Esophagus squamous epithelium (tissue), 5 donors: ENCODE measurements around the gene CELF1. TPM values are rescaled to one million over a fixed set of nuclear protein-coding genes. Genes with fewer than 3 reads are reported as not detected.

Source experiments
- DNase-seq: peaks from one replicate; lab custom pipeline; 2025; lab: John Stamatoyannopoulos, UW
- H3K27ac ChIP-seq, 4 donors: fragments of 200-600 bp; sonication (generic); one replicate each; pipeline ENCODE4 v1.5.1; 2016 to 2019; ENCODE audit warnings: mild to moderate bottlenecking in 1 of 4
- H3K27me3 ChIP-seq, 4 donors: fragments of 200-600 bp; sonication (generic); 1 replicate in 3 of 4; 2 replicates in 1 of 4; pipeline versions ENCODE4 v1.5.1 to v1.6.0; 2017 to 2021; ENCODE audit warnings: antibody characterized with exemption in 1 of 4
- H3K36me3 ChIP-seq, 3 donors: fragments of 200-600 bp; sonication (generic); one replicate each; pipeline ENCODE4 v1.5.1; 2016 to 2019
- H3K4me1 ChIP-seq, 3 donors: fragments of 200-600 bp; sonication (generic); one replicate each; pipeline ENCODE4 v1.5.1; 2017 to 2019
- H3K4me3 ChIP-seq, 4 donors: fragments of 200-600 bp; sonication (generic); 1 replicate in 3 of 4; 2 replicates in 1 of 4; pipeline ENCODE4 v1.5.1; 2016 to 2019; ENCODE audit warnings: mild to moderate bottlenecking in 2 of 4, moderate library complexity in 1 of 4
- H3K9me3 ChIP-seq, 3 donors: fragments of 200-600 bp; sonication (generic); one replicate each; pipeline ENCODE4 v1.5.1; 2016 to 2019
- POLR2A ChIP-seq, 4 donors: fragments of 450-650 bp; IDR thresholded peaks; one replicate each; pipeline ENCODE4 v1.6.1; 2017; ENCODE audit warnings: antibody characterized with exemption in 4 of 4, mild to moderate bottlenecking in 4 of 4, moderate library complexity in 3 of 4
- WGBS, 2 donors: methylation state at CpG; one replicate each; pipeline ENCODE4 v1.1.5; 2018; 5-methylcytosine and 5-hydroxymethylcytosine counted together
- intact Hi-C: fragments of 100-400 bp; cut with DNase I; formaldehyde crosslinking; loops from one replicate; pipeline ENCODE4 v1.15.0; 2022
- total RNA-seq, 4 donors: library from RNA; depleted of rRNA; stranded (reverse); fragments of >200 nt; gene quantifications; one replicate each; pipeline ENCODE4 v1.1.0, GENCODE V29; 2016
- TF ChIP-seq, protein P1 (sequence below), 6 experiments: fragments of 450-650 bp in 4 of 6; fragments of 200-600 bp in 2 of 6; sonication (generic) in 2 of 6; IDR thresholded peaks; one replicate each; pipeline ENCODE4 v1.5.1; 2016 to 2019; ENCODE audit warnings: antibody characterized with exemption in 6 of 6, mild to moderate bottlenecking in 4 of 6, moderate library complexity in 4 of 6
- donor health status: DM: yes; HTN: yes; CAD: no.

The CELF1 gene
- total RNA-seq, 4 donors from 2014 or later = 50.4 to 88.9 (median 64.1) TPM

DNA sequence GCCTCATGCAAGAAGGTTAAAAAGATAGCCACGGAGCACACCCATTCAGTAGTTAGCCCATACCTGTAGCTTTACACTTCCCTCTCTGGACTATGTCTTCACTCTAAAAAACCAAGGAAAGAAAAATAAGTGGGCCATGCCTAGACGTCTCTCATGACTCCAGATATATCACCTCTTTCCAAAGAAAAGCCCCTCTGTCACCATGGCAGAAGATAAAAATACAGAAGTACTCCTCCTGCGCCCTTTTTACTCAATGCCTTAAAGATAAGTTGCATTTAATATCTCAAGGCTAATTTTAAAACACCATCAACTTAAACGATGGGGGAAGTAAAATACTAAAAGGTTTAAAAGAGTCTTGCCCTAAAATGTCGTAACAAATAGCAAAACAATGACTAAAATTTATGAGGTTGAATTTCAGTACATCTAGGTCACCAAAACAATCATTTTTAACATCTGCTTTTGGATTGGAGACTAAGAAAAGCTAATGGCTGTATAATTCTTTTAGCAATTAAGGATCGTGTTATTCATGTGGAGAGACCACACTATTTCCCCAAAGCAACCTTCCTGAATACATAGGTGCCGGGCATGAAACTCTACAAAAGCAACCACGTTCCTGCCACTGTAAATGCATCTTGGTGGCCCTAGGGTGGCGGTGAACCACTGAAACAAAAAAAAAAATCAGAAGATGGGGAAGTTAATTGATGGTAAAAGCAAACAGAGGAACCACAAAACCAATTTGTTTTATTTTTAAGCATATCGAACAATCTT, 46.0 kb downstream of the CELF1 start:
- Histone ChIP-seq H3K4me3 (no peak overlapping the region), H3K4me1 (peaks cover 10 to 70% (median 24%) of the 10 kb centered on the region in 3 donors)
- 53 to 54% methylated on average over 10 of the region's 10 CpGs for WGBS, 2 donors

DNA sequence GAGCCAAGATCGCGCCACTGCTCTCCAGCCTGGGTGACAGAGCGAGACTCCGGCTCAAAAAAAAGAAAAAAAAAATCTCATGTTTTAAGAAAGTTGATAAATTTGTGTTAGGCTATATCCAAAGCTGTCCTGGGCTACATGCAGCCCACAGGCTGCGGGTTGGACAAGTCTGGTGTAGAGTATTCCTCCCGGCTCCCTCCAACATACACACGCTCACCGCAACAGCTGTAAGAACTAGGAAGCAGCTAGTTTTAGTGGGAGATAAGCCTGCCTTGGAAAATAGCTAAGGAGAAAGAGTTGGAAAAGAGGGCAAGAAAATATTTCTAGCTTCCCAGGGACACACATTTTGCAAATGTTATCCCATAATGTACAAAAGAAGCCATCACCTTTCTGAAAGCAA, 46.6 kb downstream of the CELF1 start:
- no peak for DNase-seq
- no peaks in the 10 kb centered on the region for H3K9me3 ChIP-seq
- H3K27ac ChIP-seq = peak overlapping the region in 1 of 4 donors; percentile 43
- H3K27me3 ChIP-seq = no peaks in the 10 kb centered on the region
- H3K4me1 ChIP-seq = peaks cover 13 to 64% (median 18%) of the 10 kb centered on the region in 3 donors
- no peak overlapping the region for H3K4me3 ChIP-seq
- H3K36me3 ChIP-seq = no peaks in the 10 kb centered on the region
- TF ChIP-seq, protein P1, sequence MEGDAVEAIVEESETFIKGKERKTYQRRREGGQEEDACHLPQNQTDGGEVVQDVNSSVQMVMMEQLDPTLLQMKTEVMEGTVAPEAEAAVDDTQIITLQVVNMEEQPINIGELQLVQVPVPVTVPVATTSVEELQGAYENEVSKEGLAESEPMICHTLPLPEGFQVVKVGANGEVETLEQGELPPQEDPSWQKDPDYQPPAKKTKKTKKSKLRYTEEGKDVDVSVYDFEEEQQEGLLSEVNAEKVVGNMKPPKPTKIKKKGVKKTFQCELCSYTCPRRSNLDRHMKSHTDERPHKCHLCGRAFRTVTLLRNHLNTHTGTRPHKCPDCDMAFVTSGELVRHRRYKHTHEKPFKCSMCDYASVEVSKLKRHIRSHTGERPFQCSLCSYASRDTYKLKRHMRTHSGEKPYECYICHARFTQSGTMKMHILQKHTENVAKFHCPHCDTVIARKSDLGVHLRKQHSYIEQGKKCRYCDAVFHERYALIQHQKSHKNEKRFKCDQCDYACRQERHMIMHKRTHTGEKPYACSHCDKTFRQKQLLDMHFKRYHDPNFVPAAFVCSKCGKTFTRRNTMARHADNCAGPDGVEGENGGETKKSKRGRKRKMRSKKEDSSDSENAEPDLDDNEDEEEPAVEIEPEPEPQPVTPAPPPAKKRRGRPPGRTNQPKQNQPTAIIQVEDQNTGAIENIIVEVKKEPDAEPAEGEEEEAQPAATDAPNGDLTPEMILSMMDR (IDR thresholded peaks at IDR 0.05) = no peak
- TF ChIP-seq POLR2A (IDR thresholded peaks at IDR 0.05) = no peak
- intact Hi-C loops = no loop called here
- WGBS, 2 donors = 90 to 93% methylated on average over 8 of the region's 8 CpGs

More for the DNA sequence above, 46.0 kb downstream of the CELF1 start:
- Histone ChIP-seq H3K27ac (peak overlapping the region in 2 of 4 donors; percentile 22 to 43), H3K36me3 (no peaks in the 10 kb centered on the region), H3K27me3 (no peaks in the 10 kb centered on the region), H3K9me3 (no peaks in the 10 kb centered on the region)
- DNase-seq = no peak
- TF ChIP-seq POLR2A (IDR thresholded peaks at IDR 0.05) = no peak
- TF ChIP-seq, protein P1 (IDR thresholded peaks at IDR 0.05) = no peak
- intact Hi-C loops = no loop called here

DNA sequence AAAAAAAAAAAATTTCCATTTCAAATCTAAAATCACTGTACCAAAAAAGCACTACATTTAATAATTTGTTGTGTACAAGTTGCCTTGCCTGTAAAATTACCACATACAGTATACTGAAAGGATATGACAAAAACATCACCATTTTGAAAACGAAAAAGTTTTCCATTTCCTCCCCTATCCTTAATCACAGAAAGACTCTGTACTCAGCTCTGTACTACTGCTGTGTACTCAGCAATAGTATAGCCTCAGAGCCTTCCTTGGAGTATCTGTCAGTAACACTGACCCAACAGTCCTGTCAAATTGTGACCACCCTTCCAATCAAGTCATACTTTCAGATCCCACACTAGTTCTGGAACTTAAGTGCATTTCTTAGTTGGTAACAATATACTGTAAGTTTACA, 48.0 kb downstream of the CELF1 start:
- 77 to 78% methylated on average over 1 of the region's 1 CpG for WGBS, 2 donors
- no peak for DNase-seq
- TF ChIP-seq, protein P1 (IDR thresholded peaks at IDR 0.05) = no peak
- TF ChIP-seq POLR2A (IDR thresholded peaks at IDR 0.05) = no peak
- H3K27ac ChIP-seq = no peak overlapping the region
- no peaks in the 10 kb centered on the region for H3K9me3 ChIP-seq
- H3K4me1 ChIP-seq = peaks cover 17 to 62% (median 18%) of the 10 kb centered on the region in 3 donors
- no peaks in the 10 kb centered on the region for H3K27me3 ChIP-seq
- intact Hi-C loops = no loop called here
- H3K4me3 ChIP-seq = no peak overlapping the region
- peaks cover 0 to 6% (median 0%) of the 10 kb centered on the region in 3 donors for H3K36me3 ChIP-seq

DNA sequence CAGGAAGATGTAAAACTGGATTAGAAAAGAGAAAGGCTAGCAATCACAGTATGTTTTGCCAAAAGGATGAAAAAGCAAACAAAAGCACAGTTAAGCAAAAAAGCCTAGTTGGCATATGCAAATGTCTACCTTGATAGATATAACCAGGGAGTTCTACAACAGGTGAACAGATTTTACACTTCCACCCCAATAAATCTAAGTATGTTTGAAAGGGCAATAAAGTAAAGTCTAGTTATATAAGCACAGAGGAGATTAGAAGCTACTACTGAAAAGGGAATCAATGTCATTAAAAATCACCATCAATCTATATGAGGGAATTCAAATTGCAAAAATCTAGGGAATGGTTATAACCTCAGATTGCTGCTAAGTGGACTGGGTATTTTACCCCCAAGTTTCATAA, 49.7 kb downstream of the CELF1 start:
- H3K9me3 ChIP-seq = no peaks in the 10 kb centered on the region
- TF ChIP-seq POLR2A (IDR thresholded peaks at IDR 0.05) = no peak
- TF ChIP-seq, protein P1 (IDR thresholded peaks at IDR 0.05) = no peak
- H3K4me3 ChIP-seq = no peak overlapping the region
- peaks cover 0 to 6% (median 0%) of the 10 kb centered on the region in 3 donors for H3K36me3 ChIP-seq
- H3K4me1 ChIP-seq = peaks cover 9 to 62% (median 16%) of the 10 kb centered on the region in 3 donors
- no peak overlapping the region for H3K27ac ChIP-seq
- intact Hi-C loops = no loop called here
- no peaks in the 10 kb centered on the region for H3K27me3 ChIP-seq
- DNase-seq = no peak

DNA sequence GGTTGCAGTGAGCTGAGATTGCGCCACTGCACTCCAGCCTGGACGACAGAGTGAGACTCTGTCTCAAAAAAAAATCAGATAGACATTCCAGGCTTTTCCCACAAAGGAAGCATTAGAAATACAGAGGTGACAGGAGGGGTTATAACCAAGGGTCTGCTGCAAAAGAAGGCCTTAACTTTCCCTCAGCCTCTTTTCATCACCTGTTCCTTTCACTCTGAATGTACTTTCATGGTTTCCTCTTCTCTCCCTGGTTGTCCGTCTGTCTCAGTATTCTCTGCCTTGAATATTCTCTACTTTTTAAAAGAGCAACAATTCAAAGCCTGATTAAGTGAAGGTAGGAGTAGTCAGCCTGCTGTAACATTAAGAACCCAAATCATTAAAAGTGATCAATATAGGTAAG, 50.2 kb downstream of the CELF1 start:
- no peak for TF ChIP-seq POLR2A (IDR thresholded peaks at IDR 0.05)
- TF ChIP-seq, protein P1 (IDR thresholded peaks at IDR 0.05) = no peak
- Histone ChIP-seq H3K36me3 (peaks cover 0 to 9% (median 0%) of the 10 kb centered on the region in 3 donors), H3K4me3 (no peak overlapping the region), H3K4me1 (peaks cover 6 to 62% (median 11%) of the 10 kb centered on the region in 3 donors), H3K9me3 (no peaks in the 10 kb centered on the region), H3K27ac (no peak overlapping the region), H3K27me3 (no peaks in the 10 kb centered on the region)
- intact Hi-C loops = no loop called here
- no peak for DNase-seq
- 74 to 89% methylated on average over 3 of the region's 3 CpGs for WGBS, 2 donors
